ENCODE measurements around the gene TMEM256.
"Not testable (repeated sequence)": the region's sequence is repeated elsewhere in the genome, so short reads cannot be mapped to it uniquely, and the experiment has no call there.

Gene TMEM256

GRCh38 chr17:7383371-7383741, 20.5 kb downstream of the TMEM256 start:
- DNase-seq (ENCODE audit: low spot score) = no peak

GRCh38 chr17:7382901-7383300, 21.0 kb downstream of the TMEM256 start:
- DNase-seq (ENCODE audit: low spot score) = no peak

GRCh38 chr17:7380855-7381683, 22.8 kb downstream of the TMEM256 start, which contains the start of gene TNK1:
Gene TNK1, plus strand, starts transcription at chr17:7381089. Its CDS starts 1,838 bp downstream, at chr17:7382927.
- no peak for DNase-seq (ENCODE audit: low spot score)

GRCh38 chr17:7380321-7380720, 23.6 kb downstream of the TMEM256 start:
- DNase-seq (ENCODE audit: low spot score) = no peak

- DNase-seq (ENCODE audit: low spot score) = no peak
These were observed 24.8 kb downstream of the TMEM256 start for GRCh38 chr17:7379134-7379533.

- no peak for DNase-seq (ENCODE audit: low spot score)
These were observed 29.5 kb downstream of the TMEM256 start for GRCh38 chr17:7374353-7374752.

- DNase-seq (ENCODE audit: low spot score) = no peak
These were observed 33.0 kb downstream of the TMEM256 start for GRCh38 chr17:7370853-7371252.

- DNase-seq (ENCODE audit: low spot score) = no peak
These were observed 34.1 kb downstream of the TMEM256 start for GRCh38 chr17:7369825-7370224.

GRCh38 chr17:7368599-7368994, 35.3 kb downstream of the TMEM256 start:
- not testable (repeated sequence) for DNase-seq (ENCODE audit: low spot score)

GRCh38 chr17:7367918-7368598, 35.8 kb downstream of the TMEM256 start:
- DNase-seq (ENCODE audit: low spot score) = no peak

- DNase-seq (ENCODE audit: low spot score) = no peak
These were observed 36.8 kb downstream of the TMEM256 start for GRCh38 chr17:7367083-7367482.

GRCh38 chr17:7365963-7366362, 37.9 kb downstream of the TMEM256 start:
- DNase-seq (ENCODE audit: low spot score) = not testable (repeated sequence)

GRCh38 chr17:7363311-7363710, 40.6 kb downstream of the TMEM256 start:
- no peak for DNase-seq (ENCODE audit: low spot score)

GRCh38 chr17:7361906-7362305, 42.0 kb downstream of the TMEM256 start:
- DNase-seq (ENCODE audit: low spot score) = no peak

- no peak for DNase-seq (ENCODE audit: low spot score)
These were observed 46.5 kb downstream of the TMEM256 start for GRCh38 chr17:7357381-7357780.

GRCh38 chr17:7356756-7357155, 47.1 kb downstream of the TMEM256 start:
- no peak for DNase-seq (ENCODE audit: low spot score)

GRCh38 chr17:7356072-7356549, 47.8 kb downstream of the TMEM256 start:
- peak; percentile 70 for DNase-seq (ENCODE audit: low spot score)

GRCh38 chr17:7355573-7355972, 48.3 kb downstream of the TMEM256 start:
- DNase-seq (ENCODE audit: low spot score) = no peak

- DNase-seq (ENCODE audit: low spot score) = peak; percentile 82
These were observed 48.8 kb downstream of the TMEM256 start, which contains the start of gene TMEM95 for GRCh38 chr17:7355053-7355452. Gene TMEM95, plus strand, starts transcription at chr17:7355156. Its CDS starts 49 bp downstream, at chr17:7355205.

- DNase-seq (ENCODE audit: low spot score) = peak; percentile 40
These were observed 49.5 kb downstream of the TMEM256 start for GRCh38 chr17:7354262-7354843.

All from globus pallidus (tissue), 1 donor.